Measurements from ENCODE around the gene CPVL.

CPVL gene

GRCh38 chr7:28998105-28998504 lies 148.2 kb downstream of the CPVL start:
- no peak for DNase-seq

- DNase-seq: no peak
These were observed 149.5 kb downstream of the CPVL start for GRCh38 chr7:28996836-28997235.

GRCh38 chr7:28993371-28993770 lies 153.0 kb downstream of the CPVL start:
- no peak for DNase-seq

GRCh38 chr7:28992798-28993197 lies 153.5 kb downstream of the CPVL start:
- DNase-seq: no peak

GRCh38 chr7:28990200-28990960 lies 156.0 kb downstream of the CPVL start:
- DNase-seq: no peak

GRCh38 chr7:28989211-28989980 lies 156.9 kb downstream of the CPVL start:
- no peak for DNase-seq

- DNase-seq: no peak
These were observed 157.5 kb downstream of the CPVL start for GRCh38 chr7:28988810-28989209.

- DNase-seq: no peak
These were observed 158.2 kb downstream of the CPVL start for GRCh38 chr7:28988091-28988490.

GRCh38 chr7:28986765-28987110 lies 159.6 kb downstream of the CPVL start:
- DNase-seq: no peak

- DNase-seq: no peak
These were observed 160.1 kb downstream of the CPVL start for GRCh38 chr7:28986028-28986764.

- DNase-seq: no peak
These were observed 161.7 kb downstream of the CPVL start for GRCh38 chr7:28984631-28985030.

GRCh38 chr7:28984217-28984616 lies 162.1 kb downstream of the CPVL start:
- no peak for DNase-seq

- DNase-seq: no peak
These were observed 162.7 kb downstream of the CPVL start for GRCh38 chr7:28983396-28984190.

GRCh38 chr7:28981161-28981465 lies 165.2 kb downstream of the CPVL start:
- DNase-seq: no peak

- DNase-seq: no peak
These were observed 165.7 kb downstream of the CPVL start for GRCh38 chr7:28980451-28981160.

- no peak for DNase-seq
These were observed 166.6 kb downstream of the CPVL start for GRCh38 chr7:28979776-28980175.

- DNase-seq: no peak
These were observed 168.5 kb downstream of the CPVL start for GRCh38 chr7:28977881-28978280.

GRCh38 chr7:28976022-28976421 lies 170.3 kb downstream of the CPVL start:
- DNase-seq: no peak

- no peak for DNase-seq
These were observed 172.7 kb downstream of the CPVL start for GRCh38 chr7:28973591-28973990.

- DNase-seq: no peak
These were observed 182.3 kb downstream of the CPVL start for GRCh38 chr7:28964056-28964455.

- no peak for DNase-seq
These were observed 184.4 kb downstream of the CPVL start for GRCh38 chr7:28961972-28962371.

GRCh38 chr7:28960071-28960840 lies 186.1 kb downstream of the CPVL start:
- DNase-seq: no peak

Measured in stimulated activated CD4-positive, alpha-beta T cell treated with anti-CD3 and anti-CD28 coated beads, Interleukin-4, amount 100 ng/mL, for 1 hour (primary cell).